GM18867 (cell line): ENCODE measurements around the gene BMAL2.
A peak's percentile ranks its signal among the peaks of the same experiment; 100 is the strongest.

Experiments
- ATAC-seq: cut with Tn5 transposase; IDR thresholded peaks from one replicate; pipeline ENCODE4 v1.9.1; 2021; ENCODE audit warnings: mild to moderate bottlenecking, moderate library complexity; ENCODE audit not compliant: unreplicated experiment

Gene BMAL2

GRCh38 chr12:27319409-27319808, 13.2 kb upstream of the BMAL2 start:
- ATAC-seq = no peak

- ATAC-seq = no peak
Measured at GRCh38 chr12:27319848-27320247, 12.8 kb upstream of the BMAL2 start.

DNA sequence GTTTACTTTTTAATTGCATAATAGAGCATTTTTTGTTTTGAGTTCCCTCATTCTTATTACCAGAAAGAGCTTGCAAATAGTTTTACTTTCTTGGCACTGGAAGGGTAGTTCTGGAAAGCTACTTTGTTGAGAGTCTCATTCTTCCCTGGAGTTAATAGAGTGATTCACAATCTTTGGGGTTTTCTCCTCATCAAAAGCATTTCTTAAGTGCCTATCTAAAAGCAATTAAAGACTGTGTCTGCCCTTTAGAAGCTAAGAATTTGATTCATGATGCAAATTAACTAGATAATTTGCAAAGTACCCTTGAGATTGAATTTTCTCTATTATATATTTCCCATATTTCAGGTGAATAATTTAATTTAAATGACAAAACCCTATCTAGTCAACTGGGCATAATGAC, 8.1 kb upstream of the BMAL2 start:
- no peak for ATAC-seq

GRCh38 chr12:27330846-27331245, 1.8 kb upstream of the BMAL2 start:
- no peak for ATAC-seq

DNA sequence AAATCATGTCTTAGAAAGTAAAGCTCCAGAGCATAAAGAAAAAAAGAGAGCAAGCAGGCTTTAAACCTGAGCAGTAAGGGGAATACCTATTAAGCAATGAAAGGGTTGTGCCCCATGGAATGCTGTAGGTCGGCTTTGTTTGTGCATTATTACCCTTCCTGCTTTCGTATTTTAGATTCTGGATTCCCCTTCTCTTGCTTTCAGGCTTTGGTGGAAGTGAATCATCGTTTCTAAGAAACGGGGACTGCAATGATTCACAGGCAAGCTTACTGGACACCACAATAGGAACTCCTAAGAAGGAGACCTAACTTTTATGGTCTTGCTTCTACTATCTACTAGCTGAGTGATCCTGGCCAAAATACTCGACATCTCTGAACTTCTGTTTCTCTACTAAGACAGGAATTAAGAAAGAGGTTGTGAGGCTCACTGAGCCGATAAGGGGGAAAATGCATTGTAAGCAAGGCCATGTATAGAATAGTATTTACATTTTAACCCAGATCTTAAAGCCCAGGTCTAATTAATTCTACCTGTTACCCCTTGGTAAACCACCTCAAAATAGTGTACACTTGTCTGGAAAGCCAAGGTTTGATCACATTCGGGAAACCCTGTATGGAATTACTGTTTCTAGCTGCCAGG, 1.2 kb upstream of the BMAL2 start:
- ATAC-seq = peak; percentile 35

DNA sequence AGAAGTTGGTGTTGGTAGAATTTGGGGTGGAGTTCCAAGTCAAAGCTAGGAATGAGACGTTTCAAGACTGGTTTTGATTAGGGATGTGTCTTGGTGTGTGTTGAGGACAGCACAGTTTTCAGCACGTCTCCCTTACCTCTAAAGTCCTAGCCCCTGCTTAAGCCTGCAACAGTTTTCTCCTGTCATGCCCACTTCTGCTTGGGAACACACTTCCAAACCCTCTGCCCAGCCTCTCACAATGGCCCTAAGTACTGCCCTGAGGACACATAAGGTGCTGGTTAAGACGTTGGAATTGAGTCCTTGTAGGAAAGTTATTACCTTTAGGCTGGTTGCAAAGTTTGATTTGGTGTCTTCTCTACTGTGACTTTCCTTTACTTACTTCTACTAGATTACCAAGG, 710 bp upstream of the BMAL2 start:
- no peak for ATAC-seq

- ATAC-seq = no peak
Measured at GRCh38 chr12:27332407-27332713, 276 bp upstream of the BMAL2 start.

GRCh38 chr12:27333403-27334009, 870 bp downstream of the BMAL2 start:
- ATAC-seq = peak; percentile 34

DNA sequence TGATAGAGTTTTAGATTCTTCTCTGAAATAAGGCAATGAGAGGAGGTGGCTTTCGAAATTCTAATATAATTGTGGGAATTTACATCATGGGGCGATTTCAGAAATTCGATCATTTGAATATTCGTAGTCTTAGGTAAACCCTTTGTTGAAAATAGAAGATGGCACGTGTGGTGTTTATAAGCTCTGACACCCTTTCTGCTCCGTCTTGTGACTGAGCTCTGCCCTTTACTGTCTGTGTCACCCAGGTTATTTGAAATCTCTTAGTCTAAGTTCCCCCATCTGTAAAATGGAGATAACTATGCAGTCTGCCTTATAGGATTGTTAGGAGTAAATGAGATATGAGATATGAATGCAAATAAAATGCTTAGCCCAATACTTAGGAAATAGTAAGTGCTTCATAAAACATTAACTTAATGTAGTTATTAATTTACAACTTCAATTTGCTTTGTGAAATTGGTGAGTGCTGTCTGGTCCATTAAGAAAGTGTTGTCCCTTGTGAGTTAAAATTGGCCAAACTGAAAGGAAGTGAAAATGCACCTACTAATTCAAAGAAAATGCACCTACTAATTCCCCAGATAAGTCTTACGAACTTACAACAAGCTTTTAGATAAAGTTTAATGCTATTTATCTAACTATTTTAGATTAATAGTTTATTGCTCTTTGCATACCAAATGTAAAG, 1.5 kb downstream of the BMAL2 start:
- ATAC-seq = no peak

GRCh38 chr12:27334721-27335082, 2.1 kb downstream of the BMAL2 start:
- ATAC-seq = no peak

- ATAC-seq = no peak
Measured at GRCh38 chr12:27335364-27336281, 3.0 kb downstream of the BMAL2 start.

DNA sequence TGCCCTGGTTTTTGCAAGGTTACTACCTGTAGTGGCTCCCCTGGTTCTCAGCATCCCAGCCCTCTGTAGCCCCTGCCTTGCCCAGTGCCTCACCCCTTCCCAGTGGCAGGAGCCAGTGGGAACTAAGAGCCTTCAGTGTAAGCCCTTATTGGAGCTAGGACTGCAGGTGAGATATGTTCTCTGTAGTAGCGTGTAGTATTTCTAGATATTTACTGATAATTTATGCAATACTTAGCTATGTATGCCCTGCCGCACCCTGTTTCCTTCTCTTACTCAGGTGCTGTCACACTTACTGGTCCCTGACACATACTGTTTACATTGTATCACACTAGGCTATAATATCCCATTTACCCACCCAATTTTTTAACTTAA, 3.6 kb downstream of the BMAL2 start:
- no peak for ATAC-seq

DNA sequence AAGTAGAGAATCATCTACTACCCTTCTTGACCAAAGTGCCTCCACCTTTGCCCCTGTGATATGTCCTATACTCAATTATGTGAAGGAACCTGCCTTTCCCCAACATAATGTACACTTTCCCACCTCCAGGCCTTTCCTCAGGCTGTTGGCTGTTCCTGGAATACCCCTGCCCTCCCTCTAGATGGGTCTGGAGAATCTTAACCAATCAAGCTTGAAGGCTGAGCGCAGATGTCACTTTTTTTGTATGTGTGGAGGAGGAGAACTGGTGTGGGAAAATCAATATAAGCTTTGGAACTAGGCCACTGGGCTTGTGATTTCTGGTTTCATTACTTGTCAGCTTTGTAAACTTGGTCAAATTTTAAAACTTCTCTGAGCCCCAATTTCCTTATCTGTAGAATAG, 4.7 kb downstream of the BMAL2 start:
- ATAC-seq = no peak

DNA sequence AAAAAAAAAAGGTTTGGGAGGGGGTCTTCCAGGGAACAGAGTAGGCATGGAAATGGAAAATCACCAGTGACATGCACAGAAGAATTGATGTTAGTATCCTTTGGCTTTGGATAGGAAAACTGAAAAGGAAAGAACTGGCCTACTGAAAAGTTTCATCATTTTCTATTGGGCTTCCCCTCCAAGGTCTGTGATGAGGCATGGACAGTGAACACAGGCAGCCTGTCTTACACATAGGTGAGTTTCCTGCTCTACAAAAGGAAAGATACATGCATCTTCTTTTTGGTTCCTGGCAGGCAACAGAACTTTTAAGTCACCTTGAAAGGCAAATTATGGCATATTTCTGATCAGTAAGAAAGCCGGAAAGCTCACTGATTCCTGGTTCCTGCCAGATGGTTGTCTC, 5.8 kb downstream of the BMAL2 start:
- no peak for ATAC-seq

DNA sequence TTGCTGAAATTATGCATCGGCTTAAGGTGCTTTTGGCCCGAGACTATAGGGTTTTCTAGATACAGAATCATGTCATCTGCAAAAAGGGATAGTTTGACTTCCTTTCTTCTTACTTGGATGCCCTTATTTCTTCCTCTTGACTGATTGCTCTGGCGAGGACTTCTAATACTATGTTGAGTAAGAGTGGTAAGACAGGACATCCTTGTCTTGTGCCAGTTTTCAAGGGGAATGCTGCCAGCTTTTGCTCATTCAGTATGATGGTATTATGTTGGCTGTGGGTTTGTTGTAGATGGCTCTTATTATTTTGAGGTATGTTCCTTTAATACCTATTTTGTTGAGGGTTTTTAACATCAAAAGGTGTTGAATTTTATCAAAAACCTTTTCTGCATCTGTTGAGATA, 8.3 kb downstream of the BMAL2 start:
- no peak for ATAC-seq

GRCh38 chr12:27342536-27342935, 9.9 kb downstream of the BMAL2 start:
- no peak for ATAC-seq

DNA sequence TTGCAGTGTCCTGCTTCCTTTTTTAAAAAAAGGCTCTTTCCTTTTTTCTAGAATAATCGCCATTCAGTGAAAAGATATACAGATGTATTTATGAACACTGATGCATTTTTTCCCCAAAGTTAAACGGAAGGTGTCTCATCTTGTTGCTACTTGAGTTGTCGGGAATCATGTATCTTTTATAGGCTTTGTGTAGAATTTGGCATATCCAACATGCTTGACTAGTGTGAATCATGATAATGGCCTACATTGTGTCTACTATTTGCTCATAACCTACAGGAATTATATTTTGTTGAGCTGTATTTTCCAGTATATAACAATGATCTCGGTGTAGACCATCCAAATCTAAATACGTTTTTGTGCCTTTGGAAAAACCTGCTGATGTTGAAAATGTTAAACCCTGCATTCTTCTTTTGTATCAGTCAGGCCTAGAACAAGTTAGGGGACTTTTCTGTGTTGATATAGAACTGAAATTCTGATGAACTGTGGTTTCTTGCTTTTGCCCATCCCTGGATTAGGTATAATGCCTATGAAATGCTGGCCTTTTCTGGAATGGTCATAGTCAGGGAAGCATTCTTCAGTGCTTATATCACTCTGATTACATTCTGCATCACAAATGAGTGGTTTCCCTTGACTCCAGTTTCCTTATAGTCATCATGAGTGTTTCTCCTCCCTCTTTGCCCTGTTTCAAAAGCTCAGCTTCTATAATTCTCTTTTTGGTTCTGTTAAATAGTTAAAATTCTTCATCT, 10.8 kb downstream of the BMAL2 start:
- ATAC-seq = no peak

DNA sequence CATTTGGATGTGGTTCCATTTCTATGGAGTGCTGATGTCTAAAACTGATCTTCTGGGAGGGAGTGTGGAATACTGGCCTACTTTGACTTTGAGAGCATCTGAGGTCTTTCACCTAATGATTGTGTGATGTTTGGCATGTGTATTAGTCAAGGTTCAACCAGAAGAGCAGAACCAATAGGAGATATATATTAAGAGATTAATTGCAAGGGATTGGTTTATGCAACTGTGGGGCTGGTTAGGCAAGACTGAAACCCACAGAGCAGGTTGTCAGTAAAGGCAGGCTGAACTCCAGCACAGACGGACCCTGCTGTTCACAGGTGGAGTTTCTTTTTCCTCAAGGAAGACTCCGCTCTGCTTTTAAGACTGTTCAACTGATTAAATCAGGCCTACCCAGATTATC, 11.6 kb downstream of the BMAL2 start:
- no peak for ATAC-seq

DNA sequence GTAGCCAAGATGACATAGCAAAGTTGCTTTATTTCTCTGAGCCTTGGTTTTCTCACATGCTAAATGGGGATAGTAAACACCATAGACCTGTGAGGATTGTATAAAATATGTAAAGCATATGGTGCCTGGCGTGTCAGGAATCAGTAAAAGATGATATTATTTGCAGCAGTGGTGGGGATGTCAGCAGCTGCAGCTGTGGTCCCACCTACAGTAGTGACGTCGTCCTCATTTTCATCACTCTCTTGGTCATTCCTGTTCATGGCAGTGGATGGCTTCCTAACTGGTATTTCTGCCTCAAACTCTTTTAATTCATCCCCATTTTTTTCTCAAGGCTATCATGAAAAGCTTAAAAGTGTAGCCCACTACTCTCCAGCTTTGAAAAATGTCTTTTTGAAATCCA, 12.1 kb downstream of the BMAL2 start:
- no peak for ATAC-seq

- no peak for ATAC-seq
Measured at GRCh38 chr12:27345376-27345775, 12.7 kb downstream of the BMAL2 start.

- no peak for ATAC-seq
Measured at GRCh38 chr12:27347779-27348178, 15.1 kb downstream of the BMAL2 start.
